HG03064 (cell line): ENCODE measurements around the gene PTGFR.

Source experiments
- ATAC-seq: cut with Tn5 transposase; IDR thresholded peaks from one replicate; pipeline ENCODE4 v1.9.1; 2021; ENCODE audit warnings: low read depth; ENCODE audit not compliant: unreplicated experiment

PTGFR gene

DNA sequence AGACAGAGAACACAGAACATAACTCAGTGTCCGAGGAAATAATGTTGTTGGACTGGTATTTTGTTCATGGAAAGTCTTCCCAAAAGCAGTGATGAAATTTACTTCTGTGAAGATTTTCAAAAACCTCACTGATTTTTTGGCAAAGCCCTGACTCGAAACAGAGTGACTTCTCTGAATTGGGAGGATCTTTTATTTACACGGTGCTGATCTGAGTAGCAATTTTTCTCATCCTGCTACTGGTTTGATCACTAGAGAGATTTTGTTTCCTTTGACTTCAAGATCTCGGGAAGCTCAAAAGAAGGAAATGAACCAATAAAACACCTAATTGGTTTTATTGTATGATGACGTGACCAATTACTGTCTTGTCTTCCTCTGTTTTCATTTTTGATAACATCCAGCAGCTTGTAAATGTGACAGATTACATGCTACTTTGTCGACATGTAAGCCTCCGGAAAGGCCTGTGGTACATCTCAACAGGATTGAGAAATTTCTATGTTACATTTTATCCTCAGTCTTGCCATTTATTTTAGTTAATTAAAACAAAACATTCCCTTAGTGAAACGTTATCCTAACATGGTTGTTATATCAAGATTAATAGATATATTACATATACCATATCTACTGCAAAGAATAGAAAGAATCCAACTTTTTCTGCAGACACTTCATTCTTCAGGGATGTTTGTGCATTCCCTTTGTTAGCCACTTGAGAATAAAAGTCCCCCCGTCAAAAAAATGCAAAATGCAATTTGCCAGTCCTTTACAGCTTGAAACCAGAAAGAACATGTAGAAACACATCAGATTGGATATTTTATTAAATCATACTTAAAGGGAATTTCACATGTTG is 86.7 kb downstream of the PTGFR start:
- no peak for ATAC-seq

DNA sequence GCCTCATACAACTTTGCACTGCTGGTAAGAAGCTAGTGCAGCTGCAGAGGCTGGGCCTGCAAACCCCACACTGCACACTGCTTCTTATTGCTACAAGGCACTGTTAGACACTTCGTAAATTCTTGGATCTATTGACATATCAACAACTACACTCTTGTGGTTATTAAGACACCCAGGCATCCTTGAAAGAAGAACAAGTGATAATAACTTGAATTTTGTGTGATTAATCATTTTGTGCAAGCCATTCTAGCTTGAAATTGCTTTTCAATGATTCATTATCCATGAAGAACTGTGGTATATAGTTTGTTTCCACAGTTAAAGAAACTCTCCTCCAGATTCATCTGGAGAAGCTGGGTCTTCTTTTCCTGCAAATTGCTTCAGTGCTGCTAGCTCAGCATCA is 95.8 kb downstream of the PTGFR start:
- ATAC-seq: no peak

GRCh38 chr1:78587211-78587610 is 96.4 kb downstream of the PTGFR start:
- ATAC-seq: no peak
